SU-DHL-6 (cell line): ENCODE results near the gene AGXT.

Source experiments
- CTCF ChIP-seq: fragments of 200-600 bp; sonication (generic); IDR thresholded peaks from one replicate; pipeline ENCODE4 v1.5.1; 2017; ENCODE audit warnings: antibody characterized with exemption, mild to moderate bottlenecking, low read length, moderate library complexity; ENCODE audit not compliant: insufficient read depth, poor library complexity, severe bottlenecking
- EZH2phosphoT487 ChIP-seq: fragments of 200-600 bp; sonication (generic), shearing (Covaris generic); conservative IDR thresholded peaks from 2 replicates; pipeline ENCODE4 v1.6.1; 2018; ENCODE audit warnings: mild to moderate bottlenecking, antibody characterized with exemption, low read length, moderate library complexity, mixed read lengths

- TF ChIP-seq CTCF (no peak), EZH2phosphoT487 (no peak)
Measured at GRCh38 chr2:240919786-240920782, 51.5 kb downstream of the AGXT start.
